GM21381 (cell line): ENCODE results near the gene PTPN21.

Experiments used
- ATAC-seq: cut with Tn5 transposase; IDR thresholded peaks from one replicate; pipeline ENCODE4 v1.9.1; 2021; ENCODE audit warnings: mild to moderate bottlenecking, moderate library complexity; ENCODE audit not compliant: unreplicated experiment

PTPN21 gene

GRCh38 chr14:88473791-88474190 is 81.0 kb downstream of the PTPN21 start:
- ATAC-seq, result no peak

- no peak for ATAC-seq
Measured at GRCh38 chr14:88470542-88471440, 84.0 kb downstream of the PTPN21 start.

- no peak for ATAC-seq
Measured at GRCh38 chr14:88468406-88468805, 86.4 kb downstream of the PTPN21 start.

GRCh38 chr14:88463318-88463717 is 91.5 kb downstream of the PTPN21 start:
- ATAC-seq, result no peak

- no peak for ATAC-seq
Measured at GRCh38 chr14:88454886-88455285, 99.9 kb downstream of the PTPN21 start.

GRCh38 chr14:88452231-88452630 is 102.6 kb downstream of the PTPN21 start:
- ATAC-seq, result no peak

- ATAC-seq, result no peak
Measured at GRCh38 chr14:88439088-88439487, 115.7 kb downstream of the PTPN21 start.

GRCh38 chr14:88437658-88438057 is 117.1 kb downstream of the PTPN21 start:
- no peak for ATAC-seq

GRCh38 chr14:88430976-88431375 is 123.8 kb downstream of the PTPN21 start:
- ATAC-seq, result no peak

GRCh38 chr14:88426271-88426670 is 128.5 kb downstream of the PTPN21 start:
- no peak for ATAC-seq

GRCh38 chr14:88424573-88424972 is 130.2 kb downstream of the PTPN21 start:
- no peak for ATAC-seq

- no peak for ATAC-seq
Measured at GRCh38 chr14:88422919-88423650, 131.7 kb downstream of the PTPN21 start.

GRCh38 chr14:88422047-88422446 is 132.8 kb downstream of the PTPN21 start:
- ATAC-seq, result no peak

- no peak for ATAC-seq
Measured at GRCh38 chr14:88421286-88421685, 133.5 kb downstream of the PTPN21 start.

GRCh38 chr14:88420187-88420586 is 134.6 kb downstream of the PTPN21 start:
- ATAC-seq, result no peak

GRCh38 chr14:88417594-88417993 is 137.2 kb downstream of the PTPN21 start:
- ATAC-seq, result no peak
